Measurements from ENCODE around the gene CFAP20DC.

Gene CFAP20DC

GRCh38 chr3:58963928-58964503 is 85.8 kb downstream of the CFAP20DC start:
- TF ChIP-seq CTCF (IDR thresholded peaks at IDR 0.05) (no peak), ZFX (IDR thresholded peaks at IDR 0.05; ENCODE audit: borderline replicate concordance) (no peak)
- no peak overlapping the region for H3K27ac ChIP-seq

GRCh38 chr3:58962816-58963215 is 87.0 kb downstream of the CFAP20DC start:
- no peak overlapping the region for H3K27ac ChIP-seq
- TF ChIP-seq CTCF (IDR thresholded peaks at IDR 0.05) (no peak), ZFX (IDR thresholded peaks at IDR 0.05; ENCODE audit: borderline replicate concordance) (no peak)

- no peak overlapping the region for H3K27ac ChIP-seq
- no peak for TF ChIP-seq ZFX (IDR thresholded peaks at IDR 0.05; ENCODE audit: borderline replicate concordance)
Observed at GRCh38 chr3:58962040-58962651, 87.7 kb downstream of the CFAP20DC start.

GRCh38 chr3:58955308-58955707 is 94.5 kb downstream of the CFAP20DC start:
- no peak overlapping the region for H3K27ac ChIP-seq
- no peak for TF ChIP-seq CTCF (IDR thresholded peaks at IDR 0.05)
- no peak for TF ChIP-seq ZFX (IDR thresholded peaks at IDR 0.05; ENCODE audit: borderline replicate concordance)

GRCh38 chr3:58953288-58953687 is 96.5 kb downstream of the CFAP20DC start:
- H3K27ac ChIP-seq = no peak overlapping the region
- no peak for TF ChIP-seq CTCF (IDR thresholded peaks at IDR 0.05)
- no peak for TF ChIP-seq ZFX (IDR thresholded peaks at IDR 0.05; ENCODE audit: borderline replicate concordance)

- no peak for TF ChIP-seq CTCF (IDR thresholded peaks at IDR 0.05)
- no peak for TF ChIP-seq ZFX (IDR thresholded peaks at IDR 0.05; ENCODE audit: borderline replicate concordance)
- no peak overlapping the region for H3K27ac ChIP-seq
Observed at GRCh38 chr3:58952128-58952917, 97.5 kb downstream of the CFAP20DC start.

GRCh38 chr3:58948018-58948417 is 101.8 kb downstream of the CFAP20DC start:
- no peak overlapping the region for H3K27ac ChIP-seq
- TF ChIP-seq CTCF (IDR thresholded peaks at IDR 0.05) (no peak), ZFX (IDR thresholded peaks at IDR 0.05; ENCODE audit: borderline replicate concordance) (no peak)
